ENCODE results near the gene DPYSL5.

The DPYSL5 gene

DNA sequence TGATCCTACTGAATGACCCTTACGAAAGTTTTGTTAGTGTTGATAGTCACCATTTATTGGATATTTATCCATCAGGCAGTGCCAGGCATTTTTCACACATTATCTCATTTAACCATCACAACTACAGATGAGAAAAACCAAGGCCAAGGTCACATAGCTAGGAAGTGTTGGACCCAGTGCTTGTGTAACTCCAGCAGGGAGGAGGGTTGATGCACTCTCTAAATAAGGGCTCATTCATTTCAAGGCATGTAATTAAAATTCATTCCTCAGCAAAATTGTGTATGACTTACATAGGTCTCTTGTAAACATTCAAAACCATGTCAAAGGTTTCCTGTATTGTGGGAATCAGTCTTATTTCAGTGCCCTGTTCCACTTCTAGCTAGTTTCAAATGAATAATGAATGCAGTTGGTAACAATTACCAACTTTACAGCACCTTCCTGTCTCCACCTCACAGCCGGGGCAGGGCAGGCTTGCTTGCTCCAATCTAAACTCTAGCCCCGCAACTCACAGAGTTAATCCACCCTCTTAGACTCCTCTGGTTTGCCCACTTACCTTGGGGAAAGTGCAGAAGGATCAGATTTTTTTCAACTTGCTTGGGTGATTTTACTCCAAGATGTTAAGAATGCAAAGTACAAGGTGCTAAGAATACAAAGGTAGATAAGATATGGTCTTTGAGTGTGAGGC, 116.7 kb downstream of the DPYSL5 start:
- H3K4me3 Mint-ChIP-seq: no peak overlapping the region
- peaks cover 49% of the 10 kb centered on the region for H3K27me3 Mint-ChIP-seq (ENCODE audit: low read depth)
- no peaks in the 10 kb centered on the region for H3K9me3 Mint-ChIP-seq
- H3K36me3 Mint-ChIP-seq (ENCODE audit: low read depth): no peaks in the 10 kb centered on the region
- H3K4me1 Mint-ChIP-seq: peaks cover 11% of the 10 kb centered on the region
- no peak overlapping the region for H3K27ac Mint-ChIP-seq
- TF ChIP-seq, protein P1, sequence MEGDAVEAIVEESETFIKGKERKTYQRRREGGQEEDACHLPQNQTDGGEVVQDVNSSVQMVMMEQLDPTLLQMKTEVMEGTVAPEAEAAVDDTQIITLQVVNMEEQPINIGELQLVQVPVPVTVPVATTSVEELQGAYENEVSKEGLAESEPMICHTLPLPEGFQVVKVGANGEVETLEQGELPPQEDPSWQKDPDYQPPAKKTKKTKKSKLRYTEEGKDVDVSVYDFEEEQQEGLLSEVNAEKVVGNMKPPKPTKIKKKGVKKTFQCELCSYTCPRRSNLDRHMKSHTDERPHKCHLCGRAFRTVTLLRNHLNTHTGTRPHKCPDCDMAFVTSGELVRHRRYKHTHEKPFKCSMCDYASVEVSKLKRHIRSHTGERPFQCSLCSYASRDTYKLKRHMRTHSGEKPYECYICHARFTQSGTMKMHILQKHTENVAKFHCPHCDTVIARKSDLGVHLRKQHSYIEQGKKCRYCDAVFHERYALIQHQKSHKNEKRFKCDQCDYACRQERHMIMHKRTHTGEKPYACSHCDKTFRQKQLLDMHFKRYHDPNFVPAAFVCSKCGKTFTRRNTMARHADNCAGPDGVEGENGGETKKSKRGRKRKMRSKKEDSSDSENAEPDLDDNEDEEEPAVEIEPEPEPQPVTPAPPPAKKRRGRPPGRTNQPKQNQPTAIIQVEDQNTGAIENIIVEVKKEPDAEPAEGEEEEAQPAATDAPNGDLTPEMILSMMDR (IDR thresholded peaks at IDR 0.05; ENCODE audit: unreplicated experiment in 3 of 3): no peak

DNA sequence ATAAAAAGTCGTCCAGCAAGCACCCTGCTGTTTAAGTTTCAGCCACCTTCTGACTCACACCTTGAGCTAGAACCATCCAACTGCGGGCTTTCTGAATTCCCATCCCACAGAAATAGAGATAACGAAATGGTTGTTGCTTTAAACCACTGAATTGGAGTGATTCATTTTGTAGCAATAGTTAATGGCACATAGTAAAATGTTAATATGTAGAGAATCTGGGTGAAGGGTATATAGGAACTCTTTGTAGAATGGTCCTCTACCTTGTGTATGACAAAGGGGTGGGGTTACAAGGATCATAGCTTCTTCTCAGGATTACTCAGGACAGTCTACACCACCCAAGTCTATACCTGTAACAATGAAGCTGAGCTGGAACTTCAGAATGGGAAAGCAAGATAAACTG, 120.1 kb downstream of the DPYSL5 start:
- Mint-ChIP-seq H3K36me3 (ENCODE audit: low read depth) (no peaks in the 10 kb centered on the region), H3K4me1 (peaks cover 27% of the 10 kb centered on the region), H3K27ac (no peak overlapping the region), H3K27me3 (ENCODE audit: low read depth) (peaks cover 42% of the 10 kb centered on the region), H3K4me3 (peak overlapping the region in 2 of 3 experiments; percentile 50 to 77), H3K9me3 (no peaks in the 10 kb centered on the region)
- TF ChIP-seq, protein P1 (IDR thresholded peaks at IDR 0.05; ENCODE audit: unreplicated experiment in 3 of 3): no peak

DNA sequence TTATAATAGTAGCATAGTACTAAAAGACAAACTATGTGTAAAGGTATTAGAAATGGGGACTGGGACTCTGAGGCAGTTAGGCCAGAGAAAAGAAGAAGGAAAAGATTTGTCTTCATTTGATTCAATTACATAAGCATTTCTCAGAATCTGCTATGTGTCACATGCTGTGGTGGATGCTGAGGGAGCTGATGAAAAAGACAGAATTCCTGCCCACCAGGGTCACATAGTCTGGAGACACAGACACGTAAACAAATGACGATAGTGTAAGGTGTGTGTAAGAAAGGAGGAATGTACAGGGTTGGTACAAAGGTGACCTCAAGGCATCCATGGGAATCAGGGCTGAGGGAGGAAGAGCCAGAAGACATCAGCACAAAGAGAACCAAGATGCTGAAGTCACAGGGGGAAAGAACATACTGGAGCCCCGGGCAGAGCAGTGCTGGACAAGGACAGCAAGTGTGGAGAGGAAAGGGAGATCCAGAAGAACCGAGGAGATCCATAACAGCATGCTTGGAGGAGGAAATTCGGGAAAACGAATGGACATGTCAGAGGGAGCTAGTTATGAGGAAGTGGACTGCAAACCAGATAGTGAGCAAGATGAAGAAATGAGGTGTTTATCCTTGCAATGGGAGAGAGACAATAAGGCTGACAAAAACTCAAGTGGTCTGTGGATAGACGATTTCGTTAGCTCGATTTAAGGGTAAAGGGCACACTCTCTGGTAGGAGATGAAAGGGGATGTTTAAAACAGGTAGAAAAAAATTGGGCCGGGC, 121.3 kb downstream of the DPYSL5 start:
- TF ChIP-seq, protein P1 (IDR thresholded peaks at IDR 0.05; ENCODE audit: unreplicated experiment in 3 of 3): no peak
- no peaks in the 10 kb centered on the region for H3K9me3 Mint-ChIP-seq
- H3K36me3 Mint-ChIP-seq (ENCODE audit: low read depth): no peaks in the 10 kb centered on the region
- H3K4me1 Mint-ChIP-seq: peaks cover 30% of the 10 kb centered on the region
- H3K27me3 Mint-ChIP-seq (ENCODE audit: low read depth): peaks cover 45% of the 10 kb centered on the region
- H3K4me3 Mint-ChIP-seq: peak overlapping the region; percentile 77 to 84 (median 81)
- H3K27ac Mint-ChIP-seq: no peak overlapping the region

DNA sequence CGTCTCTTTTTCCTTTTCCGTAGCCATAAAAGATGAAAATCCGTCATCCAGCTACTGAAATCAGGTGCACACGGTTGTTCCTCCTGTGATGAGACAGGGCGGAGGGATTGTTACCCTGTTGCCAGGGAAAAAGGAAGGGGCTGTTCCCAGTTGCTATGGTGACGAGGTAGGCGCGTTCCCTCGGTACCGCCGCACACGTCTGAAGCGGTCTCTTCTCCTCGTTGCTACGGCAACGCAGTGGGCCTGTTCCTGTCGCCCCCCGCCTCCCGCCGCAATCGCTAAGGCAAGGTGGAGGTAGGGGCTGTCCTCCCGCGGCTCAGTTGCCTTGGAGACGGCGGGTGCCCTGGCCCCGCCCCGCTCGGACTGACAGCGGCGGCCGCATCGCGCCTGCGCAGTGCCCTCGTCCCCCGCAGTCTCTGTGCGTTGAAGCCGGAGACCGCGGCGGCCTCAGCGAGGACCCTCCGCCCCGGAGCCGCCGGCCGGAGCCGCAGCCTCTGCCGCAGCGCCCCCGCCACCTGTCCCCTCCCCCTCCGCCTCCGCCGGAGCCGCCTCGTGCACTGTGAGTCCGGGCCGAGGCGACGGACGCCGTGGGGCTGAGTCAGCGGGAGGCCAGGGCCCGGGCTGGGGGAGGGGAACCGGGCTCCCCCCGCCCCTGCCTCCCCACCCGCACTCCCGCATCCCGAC, 122.5 kb downstream of the DPYSL5 start, which contains the start of gene MAPRE3:
Gene MAPRE3, plus strand, starts transcription at position 394 of the 684 bp plus-strand sequence. CDS start 51,582 bp downstream, outside the sequence.
- H3K4me1 Mint-ChIP-seq: peaks cover 30% of the 10 kb centered on the region
- no peaks in the 10 kb centered on the region for H3K9me3 Mint-ChIP-seq
- H3K27me3 Mint-ChIP-seq (ENCODE audit: low read depth): peaks cover 45% of the 10 kb centered on the region
- no peaks in the 10 kb centered on the region for H3K36me3 Mint-ChIP-seq (ENCODE audit: low read depth)
- TF ChIP-seq, protein P1 (IDR thresholded peaks at IDR 0.05; ENCODE audit: unreplicated experiment in 3 of 3): no peak
- peak within 1 kb of the TSS; percentile 81 to 94 (median 89) for H3K4me3 Mint-ChIP-seq
- H3K27ac Mint-ChIP-seq: peak within 1 kb of the TSS in 1 of 3 experiments; percentile 68

DNA sequence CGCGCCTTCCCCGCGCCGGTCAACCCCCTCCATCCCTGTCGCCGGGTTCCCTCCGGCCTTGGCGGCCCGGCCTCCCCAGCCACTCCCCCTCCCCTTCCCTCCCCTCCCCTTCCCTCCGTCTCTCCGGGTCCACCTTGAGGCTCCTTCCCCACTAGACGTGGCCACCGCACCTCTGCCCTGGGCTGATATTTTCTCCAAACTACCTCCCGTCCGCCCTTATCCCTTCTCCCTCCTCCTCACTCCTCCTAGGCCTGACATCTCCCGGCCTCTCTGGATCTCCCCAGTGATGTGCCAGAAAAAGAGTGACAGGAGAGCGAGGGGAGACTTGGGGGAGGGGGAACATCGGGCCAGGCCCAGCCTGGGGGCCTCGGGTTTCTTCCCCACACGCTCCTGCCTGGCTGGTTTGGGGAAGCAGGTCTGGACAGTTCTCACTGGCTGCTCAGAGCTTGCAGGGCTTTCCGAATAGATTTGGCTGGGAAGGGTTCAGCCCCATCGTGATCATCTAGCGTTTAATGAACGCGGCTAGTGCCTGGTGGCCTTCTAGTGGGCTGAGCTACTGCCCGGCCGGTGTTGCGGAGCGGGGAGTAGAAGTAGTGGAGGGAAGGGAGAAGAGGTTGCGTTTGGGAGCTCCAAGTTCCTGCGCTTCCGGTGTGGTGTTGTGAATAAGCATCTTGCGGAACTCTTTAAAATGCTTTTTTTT, 123.1 kb downstream of the DPYSL5 start:
- H3K4me3 Mint-ChIP-seq: peak overlapping the region; percentile 81 to 94 (median 89)
- H3K4me1 Mint-ChIP-seq: peaks cover 30% of the 10 kb centered on the region

More for the DNA sequence above, 123.1 kb downstream of the DPYSL5 start:
- TF ChIP-seq, protein P1 (IDR thresholded peaks at IDR 0.05; ENCODE audit: unreplicated experiment in 3 of 3): no peak
- H3K27me3 Mint-ChIP-seq (ENCODE audit: low read depth): peaks cover 45% of the 10 kb centered on the region
- H3K36me3 Mint-ChIP-seq (ENCODE audit: low read depth): no peaks in the 10 kb centered on the region
- H3K27ac Mint-ChIP-seq: peak overlapping the region in 1 of 3 experiments; percentile 68
- no peaks in the 10 kb centered on the region for H3K9me3 Mint-ChIP-seq
